ENCODE results near the gene PCYT1A. TPM values are rescaled to one million over a fixed set of nuclear protein-coding genes. Genes with fewer than 3 reads are reported as not detected.

Gene PCYT1A
- total RNA-seq, 1 donor from 2014 or later = 33.9 TPM

GRCh38 chr3:196241704-196242103, 45.8 kb downstream of the PCYT1A start:
- no peaks in the 10 kb centered on the region for H3K27me3 Mint-ChIP-seq
- no peaks in the 10 kb centered on the region for H3K4me1 Mint-ChIP-seq (ENCODE audit: low read depth)
- H3K27ac Mint-ChIP-seq = no peak overlapping the region
- DNase-seq (ENCODE audit: low spot score, unreplicated experiment) = no peak
- no peak overlapping the region for H3K4me3 Mint-ChIP-seq (ENCODE audit: low read depth)
- TF ChIP-seq CTCF (IDR thresholded peaks at IDR 0.05; ENCODE audit: unreplicated experiment) = no peak
- H3K36me3 Mint-ChIP-seq (ENCODE audit: insufficient read depth) = peaks cover 33% of the 10 kb centered on the region
- peaks cover 3% of the 10 kb centered on the region for H3K9me3 Mint-ChIP-seq (ENCODE audit: low read depth)

GRCh38 chr3:196240424-196240823, 47.1 kb downstream of the PCYT1A start:
- TF ChIP-seq CTCF (IDR thresholded peaks at IDR 0.05; ENCODE audit: unreplicated experiment) = no peak
- DNase-seq (ENCODE audit: low spot score, unreplicated experiment) = no peak
- Mint-ChIP-seq H3K27ac (no peak overlapping the region), H3K9me3 (ENCODE audit: low read depth) (peaks cover 3% of the 10 kb centered on the region), H3K27me3 (no peaks in the 10 kb centered on the region), H3K4me3 (ENCODE audit: low read depth) (no peak overlapping the region), H3K36me3 (ENCODE audit: insufficient read depth) (peaks cover 25% of the 10 kb centered on the region), H3K4me1 (ENCODE audit: low read depth) (no peaks in the 10 kb centered on the region)

DNA sequence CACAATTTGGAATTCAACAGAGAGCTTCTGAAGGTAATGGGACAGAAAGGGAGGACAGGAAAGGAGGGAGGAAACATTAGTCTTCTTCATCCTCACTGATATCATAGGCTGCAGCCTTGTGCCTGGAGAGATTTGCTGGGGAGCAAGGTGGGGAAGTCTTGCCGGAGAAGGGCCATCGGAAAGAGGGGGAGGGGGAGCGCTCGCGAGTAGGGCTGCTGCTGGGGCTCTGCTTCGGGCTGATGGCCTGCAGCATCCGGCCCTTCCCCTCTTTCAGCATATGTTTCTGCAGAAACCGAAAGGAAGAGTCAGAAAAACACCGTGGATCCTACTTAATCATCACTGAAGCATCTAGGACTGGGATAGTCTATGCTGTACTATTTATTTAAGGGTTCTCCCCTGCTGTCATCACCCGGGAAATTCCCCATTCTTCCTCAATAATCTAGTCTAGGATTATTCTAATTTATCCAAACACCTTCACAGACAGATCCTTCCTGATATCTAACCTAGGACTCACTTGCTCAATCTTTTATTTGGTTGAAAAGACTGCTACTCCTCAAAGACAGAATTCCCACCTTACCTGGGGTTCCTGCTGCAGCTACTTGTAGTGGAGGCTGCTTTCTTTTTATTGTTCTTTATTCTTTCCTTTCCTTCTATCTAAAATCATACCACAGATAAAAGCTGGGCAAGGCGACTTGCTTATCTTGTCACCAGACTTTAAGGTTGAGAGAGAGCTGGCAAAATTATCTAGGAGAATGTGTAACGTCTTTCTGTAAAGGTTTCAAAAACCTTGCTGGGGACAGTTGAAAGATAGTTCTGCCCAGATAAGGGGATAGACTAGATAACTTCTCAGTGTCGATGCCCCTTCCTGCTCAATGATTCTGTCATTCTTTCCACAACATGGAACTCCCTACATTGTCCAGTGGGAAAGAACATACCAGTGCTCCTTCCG, 48.6 kb downstream of the PCYT1A start:
- peaks cover 18% of the 10 kb centered on the region for H3K36me3 Mint-ChIP-seq (ENCODE audit: insufficient read depth)

DNA sequence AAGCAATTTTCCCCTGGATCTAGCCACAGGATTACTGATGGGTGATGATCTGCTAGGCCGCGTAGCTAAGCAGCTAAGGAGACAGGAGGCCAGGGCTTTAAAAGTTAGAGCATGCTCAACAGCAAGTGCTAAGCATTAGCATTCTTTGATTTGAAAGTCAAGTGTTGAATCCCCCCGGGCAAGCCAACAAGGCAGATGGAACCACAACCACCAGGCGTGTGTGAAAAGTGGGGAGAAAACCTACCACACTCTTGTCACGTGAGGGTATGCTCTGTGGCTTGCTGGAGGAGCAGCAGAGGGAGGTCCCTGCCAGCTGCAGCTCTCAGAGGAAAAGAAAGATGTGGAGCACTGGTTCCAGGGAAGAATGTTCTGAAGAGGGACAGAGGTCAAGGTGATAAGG, 50.3 kb downstream of the PCYT1A start:
- peaks cover 12% of the 10 kb centered on the region for H3K36me3 Mint-ChIP-seq (ENCODE audit: insufficient read depth)
- no peak overlapping the region for H3K27ac Mint-ChIP-seq
- no peaks in the 10 kb centered on the region for H3K9me3 Mint-ChIP-seq (ENCODE audit: low read depth)

More for the DNA sequence above, 48.6 kb downstream of the PCYT1A start:
- no peak for DNase-seq (ENCODE audit: low spot score, unreplicated experiment)
- no peak for TF ChIP-seq CTCF (IDR thresholded peaks at IDR 0.05; ENCODE audit: unreplicated experiment)
- Mint-ChIP-seq H3K27me3 (no peaks in the 10 kb centered on the region), H3K9me3 (ENCODE audit: low read depth) (no peaks in the 10 kb centered on the region), H3K4me1 (ENCODE audit: low read depth) (no peaks in the 10 kb centered on the region), H3K4me3 (ENCODE audit: low read depth) (no peak overlapping the region), H3K27ac (no peak overlapping the region)

GRCh38 chr3:196236223-196236622, 51.3 kb downstream of the PCYT1A start:
- Mint-ChIP-seq H3K27me3 (no peaks in the 10 kb centered on the region), H3K27ac (no peak overlapping the region), H3K36me3 (ENCODE audit: insufficient read depth) (peaks cover 10% of the 10 kb centered on the region), H3K4me3 (ENCODE audit: low read depth) (no peak overlapping the region), H3K9me3 (ENCODE audit: low read depth) (no peaks in the 10 kb centered on the region), H3K4me1 (ENCODE audit: low read depth) (no peaks in the 10 kb centered on the region)
- no peak for DNase-seq (ENCODE audit: low spot score, unreplicated experiment)
- TF ChIP-seq CTCF (IDR thresholded peaks at IDR 0.05; ENCODE audit: unreplicated experiment) = no peak

More for the DNA sequence above, 50.3 kb downstream of the PCYT1A start:
- no peak for TF ChIP-seq CTCF (IDR thresholded peaks at IDR 0.05; ENCODE audit: unreplicated experiment)
- no peaks in the 10 kb centered on the region for H3K27me3 Mint-ChIP-seq
- H3K4me3 Mint-ChIP-seq (ENCODE audit: low read depth) = no peak overlapping the region
- DNase-seq (ENCODE audit: low spot score, unreplicated experiment) = no peak
- no peaks in the 10 kb centered on the region for H3K4me1 Mint-ChIP-seq (ENCODE audit: low read depth)
